ENCODE measurements around the gene SLC15A3.

DNA sequence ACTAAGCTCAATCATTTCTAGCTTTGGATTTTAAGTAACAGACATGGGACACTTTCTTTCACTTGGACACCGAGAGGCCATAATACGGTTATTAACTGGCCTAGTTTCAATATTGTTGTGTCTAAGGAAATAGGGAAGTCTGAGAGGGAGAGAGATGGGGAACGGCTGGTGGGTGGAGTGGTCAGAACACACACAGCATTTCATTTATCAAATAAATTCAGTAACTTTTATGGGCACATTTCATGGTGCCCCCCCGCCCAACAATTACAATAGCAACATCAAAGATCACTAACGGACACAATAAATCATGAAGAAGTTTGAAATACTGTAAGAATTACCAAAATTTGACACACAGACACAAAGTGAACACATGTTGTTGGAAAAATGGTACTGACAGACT is 56.3 kb downstream of the SLC15A3 start:
- no peak for TF ChIP-seq POLR2A (IDR thresholded peaks at IDR 0.05)
- TF ChIP-seq, protein P1, sequence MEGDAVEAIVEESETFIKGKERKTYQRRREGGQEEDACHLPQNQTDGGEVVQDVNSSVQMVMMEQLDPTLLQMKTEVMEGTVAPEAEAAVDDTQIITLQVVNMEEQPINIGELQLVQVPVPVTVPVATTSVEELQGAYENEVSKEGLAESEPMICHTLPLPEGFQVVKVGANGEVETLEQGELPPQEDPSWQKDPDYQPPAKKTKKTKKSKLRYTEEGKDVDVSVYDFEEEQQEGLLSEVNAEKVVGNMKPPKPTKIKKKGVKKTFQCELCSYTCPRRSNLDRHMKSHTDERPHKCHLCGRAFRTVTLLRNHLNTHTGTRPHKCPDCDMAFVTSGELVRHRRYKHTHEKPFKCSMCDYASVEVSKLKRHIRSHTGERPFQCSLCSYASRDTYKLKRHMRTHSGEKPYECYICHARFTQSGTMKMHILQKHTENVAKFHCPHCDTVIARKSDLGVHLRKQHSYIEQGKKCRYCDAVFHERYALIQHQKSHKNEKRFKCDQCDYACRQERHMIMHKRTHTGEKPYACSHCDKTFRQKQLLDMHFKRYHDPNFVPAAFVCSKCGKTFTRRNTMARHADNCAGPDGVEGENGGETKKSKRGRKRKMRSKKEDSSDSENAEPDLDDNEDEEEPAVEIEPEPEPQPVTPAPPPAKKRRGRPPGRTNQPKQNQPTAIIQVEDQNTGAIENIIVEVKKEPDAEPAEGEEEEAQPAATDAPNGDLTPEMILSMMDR (IDR thresholded peaks at IDR 0.05), result no peak
